Right lobe of liver (tissue), 4 donors: ENCODE results near the gene ITPR3.

Source experiments
- POLR2A ChIP-seq: fragments of 450-650 bp; IDR thresholded peaks from one replicate; pipeline ENCODE4 v1.6.1; 2017; ENCODE audit warnings: antibody characterized with exemption, mild to moderate bottlenecking
- TF ChIP-seq, protein P1 (sequence below), 4 donors: fragments of 200-600 bp in 3 of 4; fragments of 450-650 bp in 1 of 4; IDR thresholded peaks; one replicate each; pipeline versions ENCODE4 v1.5.1 to v1.8.0; 2016 to 2022; ENCODE audit warnings: antibody characterized with exemption in 4 of 4, mild to moderate bottlenecking in 2 of 4
- donor health status: DM: no; HTN: no; CAD: no.
- donor health status: DM: no; HTN: no; CAD: no.
- donor health status: DM: no; HTN: yes; CAD: no.

DNA sequence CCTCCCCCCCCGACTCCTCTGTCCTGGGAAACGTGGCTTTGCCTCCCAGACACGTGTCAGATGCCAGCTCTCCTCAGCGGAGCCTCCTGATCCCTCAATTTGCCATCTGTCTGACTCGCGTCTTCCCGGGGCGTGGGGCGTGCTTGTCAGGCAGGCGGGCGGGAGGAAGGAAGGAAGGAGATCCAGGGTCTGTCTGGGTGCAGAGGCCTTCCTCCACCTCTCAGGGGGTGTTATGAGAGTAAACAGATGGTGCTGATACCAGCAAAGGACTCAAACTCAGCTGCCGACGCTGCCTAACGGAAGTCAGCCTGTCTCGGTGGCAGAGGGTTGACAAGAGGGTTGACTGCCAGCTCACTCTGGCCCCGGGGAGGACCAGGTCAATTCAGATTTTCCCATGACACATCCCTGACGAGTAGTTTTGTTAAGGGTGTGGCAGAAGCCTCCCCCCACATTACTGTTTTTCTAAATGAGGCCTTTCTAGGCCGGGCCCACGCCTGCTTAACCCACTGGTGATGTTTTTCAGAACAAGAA, 73.3 kb downstream of the ITPR3 start:
- TF ChIP-seq, protein P1, sequence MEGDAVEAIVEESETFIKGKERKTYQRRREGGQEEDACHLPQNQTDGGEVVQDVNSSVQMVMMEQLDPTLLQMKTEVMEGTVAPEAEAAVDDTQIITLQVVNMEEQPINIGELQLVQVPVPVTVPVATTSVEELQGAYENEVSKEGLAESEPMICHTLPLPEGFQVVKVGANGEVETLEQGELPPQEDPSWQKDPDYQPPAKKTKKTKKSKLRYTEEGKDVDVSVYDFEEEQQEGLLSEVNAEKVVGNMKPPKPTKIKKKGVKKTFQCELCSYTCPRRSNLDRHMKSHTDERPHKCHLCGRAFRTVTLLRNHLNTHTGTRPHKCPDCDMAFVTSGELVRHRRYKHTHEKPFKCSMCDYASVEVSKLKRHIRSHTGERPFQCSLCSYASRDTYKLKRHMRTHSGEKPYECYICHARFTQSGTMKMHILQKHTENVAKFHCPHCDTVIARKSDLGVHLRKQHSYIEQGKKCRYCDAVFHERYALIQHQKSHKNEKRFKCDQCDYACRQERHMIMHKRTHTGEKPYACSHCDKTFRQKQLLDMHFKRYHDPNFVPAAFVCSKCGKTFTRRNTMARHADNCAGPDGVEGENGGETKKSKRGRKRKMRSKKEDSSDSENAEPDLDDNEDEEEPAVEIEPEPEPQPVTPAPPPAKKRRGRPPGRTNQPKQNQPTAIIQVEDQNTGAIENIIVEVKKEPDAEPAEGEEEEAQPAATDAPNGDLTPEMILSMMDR (IDR thresholded peaks at IDR 0.05), result no peak
- no peak for TF ChIP-seq POLR2A
